Measurements from ENCODE around the gene FAM110C.

GRCh38 chr2:40465-40864 is 5.8 kb downstream of the FAM110C start:
- TF ChIP-seq CTCF (IDR thresholded peaks at IDR 0.05): no peak
- no peak for TF ChIP-seq POLR2A (IDR thresholded peaks at IDR 0.05)

All from uterus (tissue), 2 donors.